Keratinocyte (primary cell): Measurements from ENCODE around the gene DNASE1L2. TPM values are rescaled to one million over a fixed set of nuclear protein-coding genes. Genes with fewer than 3 reads are reported as not detected.

Experiments
- DNase-seq: peaks from one replicate; pipeline ENCODE4 v3.0.0-alpha.2; 2011; ENCODE audit warnings: low read depth, missing footprints, low spot score
- FAIRE-seq: peaks from 2 replicates; lab custom pipeline; 2011; peaks lifted over from hg19 to GRCh38; lab: Jason Lieb, UNC
- H2AFZ ChIP-seq: 2 replicates; pipeline ENCODE4 v1.6.0; 2012; ENCODE audit warnings: low read length, control low read depth, inconsistent platforms; ENCODE audit not compliant: control insufficient read depth
- H3K27ac ChIP-seq: 2 replicates; pipeline ENCODE4 v1.5.1; 2011; ENCODE audit warnings: low read length; ENCODE audit not compliant: control insufficient read depth, insufficient read depth
- H3K27me3 ChIP-seq: 3 replicates; pipeline ENCODE4 v1.6.0; 2011; ENCODE audit warnings: low read length; ENCODE audit not compliant: control insufficient read depth, insufficient read depth; ENCODE audit errors: extremely low read depth
- H3K36me3 ChIP-seq, 2 experiments: 2 replicates in 1 of 2; 3 replicates in 1 of 2; pipeline ENCODE4 v1.5.1; 2011; ENCODE audit warnings: low read length in 2 of 2, mild to moderate bottlenecking in 1 of 2; ENCODE audit not compliant: control insufficient read depth in 2 of 2, insufficient read depth in 2 of 2; ENCODE audit errors: extremely low read depth in 1 of 2
- H3K4me1 ChIP-seq: 3 replicates; pipeline ENCODE4 v1.5.1; 2011; ENCODE audit warnings: low read length; ENCODE audit not compliant: control insufficient read depth, insufficient read depth; ENCODE audit errors: extremely low read depth
- H3K4me2 ChIP-seq: 3 replicates; pipeline ENCODE4 v1.6.0; 2011; ENCODE audit warnings: low read depth, low read length; ENCODE audit not compliant: control insufficient read depth, insufficient read depth; ENCODE audit errors: extremely low read depth
- H3K4me3 ChIP-seq, 3 experiments: fragments of 200-600 bp in 1 of 3; sonication (generic) in 1 of 3; 2 replicates in 2 of 3; 3 replicates in 1 of 3; pipeline ENCODE4 v1.5.1; 2011 to 2016; ENCODE audit warnings: low read length in 3 of 3, mild to moderate bottlenecking in 3 of 3, control low read depth in 2 of 3, inconsistent platforms in 1 of 3, low read depth in 1 of 3, mixed read lengths in 1 of 3, mixed run types in 1 of 3, moderate library complexity in 1 of 3; ENCODE audit not compliant: control insufficient read depth in 2 of 3, insufficient read depth in 2 of 3; ENCODE audit errors: extremely low read depth in 1 of 3
- H3K79me2 ChIP-seq: 2 replicates; pipeline ENCODE4 v1.6.0; 2012; ENCODE audit warnings: low read length; ENCODE audit not compliant: control insufficient read depth, insufficient read depth
- H3K9ac ChIP-seq: 3 replicates; pipeline ENCODE4 v1.6.0; 2011; ENCODE audit warnings: low read length; ENCODE audit not compliant: control insufficient read depth, insufficient read depth; ENCODE audit errors: extremely low read depth
- H3K9me1 ChIP-seq: 3 replicates; pipeline ENCODE4 v1.6.0; 2011; ENCODE audit warnings: low read length; ENCODE audit not compliant: control insufficient read depth, insufficient read depth; ENCODE audit errors: extremely low read depth
- H3K9me3 ChIP-seq: 2 replicates; pipeline ENCODE4 v1.5.1; 2012; ENCODE audit warnings: low read depth, low read length; ENCODE audit not compliant: control insufficient read depth
- H4K20me1 ChIP-seq: 3 replicates; pipeline ENCODE4 v1.6.0; 2011; ENCODE audit warnings: low read length; ENCODE audit not compliant: control insufficient read depth, insufficient read depth; ENCODE audit errors: extremely low read depth
- CTCF ChIP-seq, 3 experiments: IDR thresholded peaks in 1 of 3; conservative IDR thresholded peaks in 1 of 3; optimal IDR thresholded peaks in 1 of 3; 2 replicates in 2 of 3; 3 replicates in 1 of 3; pipeline versions ENCODE3 to v1.5.1; 2011; ENCODE audit warnings: low read length in 3 of 3, mild to moderate bottlenecking in 3 of 3, moderate library complexity in 2 of 3, control low read depth in 1 of 3, inconsistent platforms in 1 of 3; ENCODE audit not compliant: insufficient read depth in 2 of 3; ENCODE audit errors: extremely low read depth in 1 of 3
- EZH2 ChIP-seq: IDR thresholded peaks from one replicate; pipeline ENCODE4 v1.6.1; 2012; ENCODE audit warnings: inconsistent platforms, mild to moderate bottlenecking, low read length, moderate library complexity
- dilution Hi-C: fragments of 300-500 bp; cut with MboI; formaldehyde crosslinking; loops from one replicate; pipeline ENCODE4 v1.7.0; 2020; ENCODE audit warnings: low sequenced_read_pairs; ENCODE audit not compliant: extremely low pct_ligation_motif_present
- polyA plus RNA-seq, 5 experiments: library from polyadenylated mRNA; depleted of rRNA in 3 of 5; stranded (reverse) in 3 of 5; stranded (forward) in 1 of 5; unstranded in 1 of 5; fragments of >200 nt; gene quantifications; 1 replicate in 1 of 5; 2 replicates in 3 of 5; 3 replicates in 1 of 5; pipeline versions ENCODE4 v1.2.1 to v1.2.3, GENCODE V29; 2011 to 2012; ENCODE audit warnings: missing spikeins in 2 of 5, low read depth in 1 of 5, low replicate concordance in 1 of 5

Gene DNASE1L2
- polyA plus RNA-seq, 1 donor (not counting 4 experiments of a cell fraction or from before 2014, with no cell fraction given), result 0.31 TPM

GRCh38 chr16:2244926-2245795, 8.9 kb downstream of the DNASE1L2 start:
- dilution Hi-C loops, result no loop called here
- Histone ChIP-seq H4K20me1 (no peaks in the 10 kb centered on the region), H3K4me3 (no peak overlapping the region), H3K4me1 (peaks cover 6% of the 10 kb centered on the region), H3K9me1 (no peaks in the 10 kb centered on the region), H3K9me3 (no peaks in the 10 kb centered on the region), H3K79me2 (peaks cover 8% of the 10 kb centered on the region), H2AFZ (no peak overlapping the region), H3K27me3 (no peaks in the 10 kb centered on the region), H3K27ac (no peak overlapping the region), H3K36me3 (peaks cover 18 to 27% of the 10 kb centered on the region in 2 experiments), H3K9ac (no peak overlapping the region), H3K4me2 (no peak overlapping the region)
- FAIRE-seq, result no peak
- TF ChIP-seq CTCF (optimal IDR thresholded peaks at IDR 0.05 in 1 of 3, IDR thresholded peaks at IDR 0.05 in 1 of 3, conservative IDR thresholded peaks at IDR 0.05 in 1 of 3; ENCODE audit: extremely low read depth in 1 of 3, insufficient read depth in 2 of 3, low read length in 3 of 3), result no peak
- TF ChIP-seq EZH2, result no peak
- DNase-seq, result no peak

- H3K9ac ChIP-seq, result no peak overlapping the region
- H2AFZ ChIP-seq, result no peak overlapping the region
- TF ChIP-seq CTCF (optimal IDR thresholded peaks at IDR 0.05 in 1 of 3, IDR thresholded peaks at IDR 0.05 in 1 of 3, conservative IDR thresholded peaks at IDR 0.05 in 1 of 3; ENCODE audit: extremely low read depth in 1 of 3, insufficient read depth in 2 of 3, low read length in 3 of 3) (no peak), EZH2 (no peak)
- H3K9me1 ChIP-seq, result no peaks in the 10 kb centered on the region
- no peak overlapping the region for H3K4me3 ChIP-seq
- dilution Hi-C loops, result no loop called here
- no peaks in the 10 kb centered on the region for H3K9me3 ChIP-seq
- no peaks in the 10 kb centered on the region for H4K20me1 ChIP-seq
- H3K27ac ChIP-seq, result no peak overlapping the region
- H3K27me3 ChIP-seq, result no peaks in the 10 kb centered on the region
- H3K79me2 ChIP-seq, result peaks cover 11% of the 10 kb centered on the region
- H3K4me2 ChIP-seq, result no peak overlapping the region
- H3K36me3 ChIP-seq, result peaks cover 18 to 27% of the 10 kb centered on the region in 2 experiments
- peaks cover 10% of the 10 kb centered on the region for H3K4me1 ChIP-seq
- DNase-seq, result no peak
- FAIRE-seq, result no peak
Measured at GRCh38 chr16:2246301-2246885, 10.1 kb downstream of the DNASE1L2 start.
